TTC549 (cell line): ENCODE results near the gene C17orf50.
"Not testable (repeated sequence)": the region's sequence is repeated elsewhere in the genome, so short reads cannot be mapped to it uniquely, and the experiment has no call there.

ENCODE experiments used
- FAIRE-seq: peaks from 2 replicates; lab custom pipeline; 2012; peaks lifted over from hg19 to GRCh38; lab: Jason Lieb, UNC

The C17orf50 gene

DNA sequence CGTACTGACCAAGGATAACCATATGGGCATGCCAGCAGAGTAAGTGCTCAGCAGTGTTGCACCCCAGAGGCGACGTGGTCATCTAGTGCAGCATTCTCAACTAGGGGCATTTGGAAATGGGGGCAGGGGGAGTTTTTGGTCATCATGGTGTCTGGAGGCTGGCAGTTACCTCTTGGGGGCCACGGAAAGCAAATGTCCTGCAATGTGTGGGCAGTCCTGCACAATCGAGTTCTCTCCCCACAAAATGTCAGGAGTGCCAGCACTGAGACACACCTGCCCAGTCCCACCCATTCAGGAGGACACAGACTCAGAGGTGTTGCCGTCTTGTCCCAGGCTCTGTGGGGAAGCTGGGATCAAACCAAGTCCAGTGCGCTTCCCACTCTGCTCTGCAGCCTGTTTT, 26.3 kb upstream of the C17orf50 start:
- FAIRE-seq = no peak

DNA sequence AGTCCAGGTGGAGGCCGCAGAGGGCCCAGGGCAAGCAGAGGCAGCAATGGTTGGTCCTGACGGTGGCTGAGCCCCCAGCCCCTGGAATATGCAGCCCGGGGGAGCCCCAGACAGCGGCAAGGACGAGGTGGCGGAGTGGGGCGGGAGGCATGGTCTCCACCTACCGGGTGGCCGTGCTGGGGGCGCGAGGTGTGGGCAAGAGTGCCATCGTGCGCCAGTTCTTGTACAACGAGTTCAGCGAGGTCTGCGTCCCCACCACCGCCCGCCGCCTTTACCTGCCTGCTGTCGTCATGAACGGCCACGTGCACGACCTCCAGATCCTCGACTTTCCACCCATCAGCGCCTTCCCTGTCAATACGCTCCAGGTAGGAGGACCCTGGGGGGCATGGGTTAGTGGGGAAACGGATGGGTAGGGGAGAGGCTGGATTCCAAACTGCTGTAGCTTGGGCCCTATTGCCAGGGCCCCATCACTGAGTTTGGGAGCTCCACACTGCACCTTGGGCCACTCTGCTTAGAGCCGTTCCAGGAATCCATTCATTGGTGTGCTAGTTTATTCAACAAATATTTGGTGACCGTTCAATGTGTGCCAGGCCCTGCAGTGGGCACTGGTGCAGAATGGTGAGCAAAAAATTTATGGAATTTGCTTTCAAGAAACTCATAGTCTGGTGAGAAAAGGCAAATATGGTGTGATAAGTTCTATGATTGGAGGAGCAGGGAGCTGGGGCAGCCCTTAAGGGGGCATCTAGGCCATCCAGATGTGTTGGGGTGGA, 25.5 kb upstream of the C17orf50 start:
- no peak for FAIRE-seq

DNA sequence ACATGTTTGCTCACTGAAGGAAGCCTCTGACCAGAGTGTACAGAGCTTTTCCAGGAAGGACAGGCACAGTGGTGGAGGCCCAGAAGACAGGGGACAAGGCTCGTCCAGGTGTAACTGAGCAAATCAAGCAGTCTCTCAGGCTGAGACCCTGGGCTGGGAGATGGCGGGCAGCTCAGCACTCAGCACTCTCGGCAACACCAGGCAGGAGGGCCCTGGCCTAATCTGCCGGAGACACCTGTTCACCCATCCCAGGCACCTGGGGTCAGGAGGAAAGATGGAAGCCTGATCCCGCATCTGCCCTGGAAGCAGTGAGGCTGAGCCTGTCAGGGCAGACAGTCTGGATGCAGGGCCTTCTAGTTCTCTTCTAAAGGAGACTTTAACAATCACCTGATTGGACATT, 24.5 kb upstream of the C17orf50 start:
- FAIRE-seq = no peak

DNA sequence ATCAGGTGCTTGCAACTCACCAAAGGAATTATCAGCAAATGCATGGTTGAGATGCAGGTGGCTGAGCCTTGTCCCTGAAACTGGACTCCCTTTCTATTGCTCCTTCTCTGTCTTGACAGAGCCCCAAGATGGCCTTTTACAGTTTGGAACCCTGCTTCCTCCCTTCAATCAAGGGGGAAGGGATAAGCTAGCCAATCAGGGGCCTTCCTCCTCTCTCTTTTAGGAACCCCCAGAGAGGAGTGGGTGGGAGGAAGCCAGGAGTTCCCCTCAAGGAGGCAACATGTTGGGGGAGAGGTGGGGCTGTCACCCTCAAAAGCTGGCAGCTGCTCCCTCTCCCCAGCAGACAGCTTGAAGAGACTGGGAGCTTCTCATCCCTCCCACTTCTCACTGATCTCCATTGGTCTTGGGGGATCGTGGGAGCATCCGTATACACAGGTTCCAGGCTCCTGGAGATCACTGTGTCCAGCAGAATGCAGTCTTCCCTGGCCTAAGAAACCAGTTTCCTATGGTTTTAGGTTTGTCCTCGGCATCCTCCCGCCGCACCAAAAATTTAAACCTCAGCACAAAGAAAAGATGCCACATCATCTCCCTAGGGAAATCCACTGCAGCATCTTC, 22.1 kb upstream of the C17orf50 start:
- FAIRE-seq = no peak

DNA sequence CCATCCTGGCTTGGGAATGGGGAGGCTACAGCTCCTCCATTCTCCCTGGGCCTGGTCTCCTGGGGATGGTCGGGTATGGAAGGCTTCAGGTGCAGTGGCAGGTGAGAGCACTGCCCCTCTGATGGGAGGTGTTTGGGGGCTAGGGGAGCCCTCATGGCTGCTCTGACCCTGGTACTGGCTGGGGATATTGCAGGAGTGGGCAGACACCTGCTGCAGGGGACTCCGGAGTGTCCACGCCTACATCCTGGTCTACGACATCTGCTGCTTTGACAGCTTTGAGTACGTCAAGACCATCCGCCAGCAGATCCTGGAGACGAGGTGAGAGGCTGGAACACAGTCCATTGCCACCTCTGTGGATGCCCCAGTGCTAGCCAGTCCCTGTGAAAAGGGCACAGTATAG, 20.5 kb upstream of the C17orf50 start:
- FAIRE-seq = no peak

DNA sequence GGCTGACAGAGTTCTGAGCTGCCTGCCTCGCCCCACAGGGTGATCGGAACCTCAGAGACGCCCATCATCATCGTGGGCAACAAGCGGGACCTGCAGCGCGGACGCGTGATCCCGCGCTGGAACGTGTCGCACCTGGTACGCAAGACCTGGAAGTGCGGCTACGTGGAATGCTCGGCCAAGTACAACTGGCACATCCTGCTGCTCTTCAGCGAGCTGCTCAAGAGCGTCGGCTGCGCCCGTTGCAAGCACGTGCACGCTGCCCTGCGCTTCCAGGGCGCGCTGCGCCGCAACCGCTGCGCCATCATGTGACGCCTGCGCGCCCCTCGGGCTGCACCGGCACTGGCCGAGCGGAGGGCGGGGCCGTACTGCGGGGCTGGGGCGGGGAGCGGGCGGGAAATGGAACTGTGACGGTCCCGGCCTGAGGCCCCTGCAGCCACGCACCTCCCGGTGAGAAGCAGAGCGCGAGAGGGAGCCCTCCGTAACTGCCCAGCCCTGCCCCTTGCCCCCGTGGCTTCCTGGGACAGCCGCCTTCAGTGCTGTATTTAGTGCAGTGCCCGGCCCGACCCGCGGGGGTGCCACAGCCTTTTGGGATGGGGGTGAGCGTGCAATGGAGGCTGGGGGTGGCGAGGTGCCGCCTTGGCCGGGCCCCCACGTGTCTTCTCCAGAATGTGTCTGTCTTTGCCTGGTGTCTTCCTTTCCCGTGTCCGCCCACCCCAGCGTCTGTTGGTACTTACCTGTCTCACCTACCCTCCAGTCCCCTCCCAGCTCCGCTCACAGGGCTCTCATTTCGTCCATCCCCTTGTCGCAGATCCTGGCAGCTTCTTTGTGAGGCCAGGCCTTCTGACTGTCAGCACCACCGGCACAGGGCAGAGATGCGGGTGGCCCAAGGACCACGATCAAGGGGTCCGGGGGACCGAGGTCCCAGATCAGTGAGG, 19.4 kb upstream of the C17orf50 start:
- FAIRE-seq = no peak

DNA sequence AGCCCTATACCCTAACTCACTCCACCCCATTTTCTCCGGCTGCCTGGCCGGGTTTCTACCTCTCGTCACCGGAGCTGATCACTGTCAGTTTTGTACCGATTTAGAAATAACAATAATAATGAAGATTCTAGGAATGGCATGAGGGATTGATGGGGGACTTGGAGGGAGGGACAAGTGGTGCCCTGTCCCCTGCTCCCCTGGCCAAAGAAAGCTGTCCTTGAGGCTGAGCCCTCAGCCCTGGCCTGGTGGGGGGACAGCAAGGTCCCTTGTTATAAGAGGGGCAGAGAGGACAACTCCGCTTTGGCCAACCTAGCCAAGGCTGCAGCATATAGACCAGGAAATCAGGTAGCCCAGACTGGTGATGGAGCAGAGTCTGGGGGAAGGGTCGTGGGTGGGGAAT, 18.2 kb upstream of the C17orf50 start:
- FAIRE-seq = no peak

DNA sequence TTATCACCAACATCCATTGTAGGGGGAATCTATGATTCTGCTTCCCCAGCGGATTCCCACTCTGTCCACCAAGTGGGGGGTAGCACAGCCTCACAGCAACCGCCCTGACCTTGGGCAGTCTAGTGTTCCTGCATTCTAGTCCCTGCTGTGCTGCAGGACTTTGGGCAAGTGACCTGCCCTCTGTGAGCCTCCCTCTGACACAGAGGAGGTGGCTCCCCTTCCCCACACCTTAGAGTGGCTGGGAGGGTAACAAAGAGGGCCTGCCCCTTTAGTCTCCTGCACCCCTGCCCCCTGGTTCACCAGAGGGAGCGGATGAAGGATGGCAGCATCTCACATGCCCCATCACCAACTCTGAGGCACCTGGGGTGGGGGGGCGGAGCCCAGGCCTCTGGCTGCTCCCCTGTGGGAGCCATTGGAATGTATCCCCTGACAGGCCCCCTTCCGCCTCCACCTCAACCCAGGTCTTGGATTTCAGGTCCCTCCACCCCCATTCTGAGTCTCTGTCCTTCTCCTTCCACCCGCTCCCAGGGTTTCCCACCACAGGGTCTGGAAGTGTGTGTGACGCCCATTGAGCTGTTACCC, 17.7 kb upstream of the C17orf50 start:
- FAIRE-seq = no peak

DNA sequence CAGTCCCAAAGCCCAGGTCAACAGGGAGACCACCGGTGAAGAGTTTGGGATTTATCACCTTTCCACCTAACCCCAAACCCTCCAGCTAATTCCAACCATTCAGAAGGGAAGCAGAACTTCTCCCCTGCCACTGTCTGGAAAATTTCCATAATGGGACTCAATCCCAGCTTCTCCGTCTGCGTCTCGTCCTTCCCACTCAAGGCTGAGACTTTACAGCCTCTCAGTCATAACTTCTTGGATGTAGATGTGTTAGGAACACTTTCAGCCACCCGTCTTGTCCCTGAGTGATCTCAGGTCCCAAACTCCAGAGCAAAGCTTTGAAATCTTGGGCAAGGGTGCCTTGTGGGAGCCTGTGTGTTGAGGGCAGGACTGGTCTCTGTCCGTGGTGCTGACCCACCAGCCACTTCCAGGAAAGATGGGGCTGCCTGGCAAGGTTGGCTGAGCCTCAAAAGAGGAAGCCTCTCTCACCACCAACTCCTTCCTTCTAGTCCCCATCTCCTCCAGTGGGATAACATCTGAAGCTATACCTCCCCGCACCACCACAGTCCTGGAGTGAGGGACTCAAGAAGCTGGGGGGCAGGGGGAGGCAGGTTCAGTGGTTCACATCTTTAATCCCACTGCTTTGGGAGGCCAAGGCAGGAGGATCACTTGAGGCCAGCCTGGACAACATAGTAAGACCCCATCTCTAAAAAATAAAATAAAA, 16.9 kb upstream of the C17orf50 start:
- FAIRE-seq = no peak

DNA sequence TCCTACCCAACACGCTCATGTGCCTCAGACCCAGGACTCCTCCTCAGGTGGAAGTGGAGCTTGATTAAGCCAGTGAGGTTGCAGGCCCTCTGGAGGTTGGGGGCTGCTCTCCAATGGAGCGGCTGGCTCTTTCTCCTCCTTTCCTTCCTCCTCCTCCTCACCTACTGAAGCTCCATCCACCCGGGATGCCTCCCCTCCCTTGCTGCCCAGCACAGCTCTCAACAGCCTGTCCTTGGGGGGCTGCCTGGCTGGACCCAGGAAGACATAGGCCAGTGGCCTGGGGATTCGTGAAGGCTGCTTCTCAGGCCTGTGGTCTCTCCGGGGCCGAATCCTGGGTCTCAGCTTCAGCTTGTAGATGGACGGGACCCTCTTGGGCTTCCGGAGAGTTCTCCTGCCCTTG, 15.9 kb upstream of the C17orf50 start:
- FAIRE-seq = no peak

DNA sequence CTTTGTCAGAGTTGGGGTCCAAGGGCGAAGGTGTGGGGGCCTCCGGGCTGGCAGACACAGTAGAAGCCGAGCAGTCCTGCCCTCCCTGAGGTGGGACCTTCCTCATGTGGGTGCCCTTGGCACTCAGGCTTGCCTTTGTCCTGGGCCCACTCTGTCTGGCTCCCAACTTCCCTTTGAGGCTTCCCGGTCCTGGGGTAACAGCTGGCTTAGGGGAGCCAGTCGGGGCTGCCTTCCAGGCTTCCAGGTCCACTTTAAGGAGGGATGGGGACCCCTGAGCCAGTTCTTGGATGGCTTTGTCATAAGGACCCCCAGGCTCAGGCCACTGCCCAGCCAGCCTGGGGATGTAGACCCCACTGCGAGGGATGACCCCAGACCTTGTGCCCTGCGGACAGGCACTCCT, 15.4 kb upstream of the C17orf50 start:
- no peak for FAIRE-seq

DNA sequence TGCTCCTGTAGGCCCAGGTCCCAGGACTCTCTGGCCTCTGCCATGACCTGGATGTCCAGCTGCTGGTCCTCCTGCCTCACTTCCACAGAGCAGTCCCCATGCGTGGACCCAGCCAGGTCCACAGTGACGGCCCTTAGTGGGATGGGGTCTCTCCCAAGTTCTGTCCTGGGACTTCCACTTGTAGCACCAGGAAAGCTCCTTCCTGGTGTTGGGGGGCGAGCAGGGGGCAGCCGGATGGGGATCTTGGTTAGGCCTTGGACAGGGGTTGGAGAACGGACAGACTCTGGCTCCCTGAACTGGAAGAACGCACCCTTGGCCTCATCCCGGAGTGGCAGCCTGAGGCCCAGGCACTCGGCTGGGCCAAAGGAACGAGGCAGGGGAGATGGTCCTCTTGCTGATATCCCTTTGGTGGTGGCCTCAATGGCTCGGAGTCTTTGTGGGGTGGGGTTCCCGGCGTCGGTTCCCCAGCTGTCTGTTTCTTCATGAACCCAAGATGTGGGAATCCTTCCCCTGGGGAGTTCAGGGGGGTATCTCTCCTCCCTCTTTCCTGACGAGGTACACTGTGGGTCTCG, 14.9 kb upstream of the C17orf50 start:
- FAIRE-seq = no peak

DNA sequence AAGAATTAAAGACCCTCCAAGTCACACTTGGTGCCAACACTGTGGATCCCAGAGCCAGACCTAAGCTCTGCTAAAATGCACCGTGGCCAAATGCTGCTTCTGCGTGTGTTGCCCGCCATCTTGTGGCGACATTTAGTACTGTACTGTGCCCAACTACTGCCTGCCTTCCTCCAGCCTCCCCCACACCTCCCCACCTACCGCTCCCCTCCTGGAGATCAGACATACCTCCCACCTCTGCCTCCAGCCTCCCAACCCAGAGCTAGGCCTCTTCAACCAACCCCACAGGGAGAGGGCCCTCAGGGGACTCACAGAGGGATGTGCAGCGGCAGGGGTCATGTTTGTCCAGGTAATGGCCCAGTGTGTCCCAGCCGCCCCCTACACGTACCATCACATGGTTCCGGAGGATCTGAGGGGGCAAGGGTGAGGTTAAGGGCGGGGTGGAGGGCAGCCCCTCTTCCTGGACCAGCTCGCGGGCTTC, 13.1 kb upstream of the C17orf50 start:
- FAIRE-seq = no peak

DNA sequence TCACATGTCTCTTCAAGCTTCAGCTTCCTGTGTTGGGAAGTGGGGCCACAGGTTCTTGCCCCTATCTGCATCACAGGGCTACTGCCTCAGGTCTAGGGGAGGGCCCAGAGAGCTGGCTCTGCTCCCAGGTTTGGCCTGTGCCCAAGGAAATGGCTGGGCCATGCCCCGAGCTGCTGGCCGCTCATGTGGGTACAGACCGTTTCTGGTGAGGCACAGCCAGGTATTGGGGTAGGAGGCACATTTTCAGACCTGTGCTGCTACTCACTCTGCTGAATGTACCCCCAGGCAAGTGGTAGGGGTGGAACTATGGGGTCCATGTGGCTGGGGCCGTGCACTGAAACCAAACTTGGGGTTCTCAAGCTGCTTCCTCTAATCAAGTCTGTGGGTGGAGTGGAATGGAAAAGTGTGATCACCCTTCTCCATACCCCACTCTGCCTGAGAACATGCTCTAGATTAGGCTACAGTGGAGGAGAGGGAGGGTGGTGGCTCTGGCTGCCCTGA, 12.3 kb upstream of the C17orf50 start:
- no peak for FAIRE-seq

DNA sequence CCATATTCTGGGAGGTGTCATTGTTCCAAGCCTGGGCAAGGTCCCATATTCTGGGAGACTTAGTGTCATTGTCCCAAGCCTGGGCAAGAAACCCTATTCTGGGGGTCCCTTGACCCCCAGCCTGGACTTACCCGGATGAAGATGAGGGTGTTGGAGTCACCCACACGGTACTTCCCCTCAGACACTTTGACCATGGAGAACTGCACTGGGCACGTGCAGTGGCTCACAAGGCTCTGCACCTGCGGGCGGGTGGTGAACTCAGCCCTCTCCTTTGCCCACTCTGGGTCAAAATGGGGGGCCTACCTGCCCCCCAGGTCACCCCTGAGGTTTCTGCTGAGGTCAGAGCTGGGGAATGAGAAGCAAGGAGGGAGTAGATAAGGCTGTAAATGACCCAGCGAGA, 11.7 kb upstream of the C17orf50 start:
- no peak for FAIRE-seq

DNA sequence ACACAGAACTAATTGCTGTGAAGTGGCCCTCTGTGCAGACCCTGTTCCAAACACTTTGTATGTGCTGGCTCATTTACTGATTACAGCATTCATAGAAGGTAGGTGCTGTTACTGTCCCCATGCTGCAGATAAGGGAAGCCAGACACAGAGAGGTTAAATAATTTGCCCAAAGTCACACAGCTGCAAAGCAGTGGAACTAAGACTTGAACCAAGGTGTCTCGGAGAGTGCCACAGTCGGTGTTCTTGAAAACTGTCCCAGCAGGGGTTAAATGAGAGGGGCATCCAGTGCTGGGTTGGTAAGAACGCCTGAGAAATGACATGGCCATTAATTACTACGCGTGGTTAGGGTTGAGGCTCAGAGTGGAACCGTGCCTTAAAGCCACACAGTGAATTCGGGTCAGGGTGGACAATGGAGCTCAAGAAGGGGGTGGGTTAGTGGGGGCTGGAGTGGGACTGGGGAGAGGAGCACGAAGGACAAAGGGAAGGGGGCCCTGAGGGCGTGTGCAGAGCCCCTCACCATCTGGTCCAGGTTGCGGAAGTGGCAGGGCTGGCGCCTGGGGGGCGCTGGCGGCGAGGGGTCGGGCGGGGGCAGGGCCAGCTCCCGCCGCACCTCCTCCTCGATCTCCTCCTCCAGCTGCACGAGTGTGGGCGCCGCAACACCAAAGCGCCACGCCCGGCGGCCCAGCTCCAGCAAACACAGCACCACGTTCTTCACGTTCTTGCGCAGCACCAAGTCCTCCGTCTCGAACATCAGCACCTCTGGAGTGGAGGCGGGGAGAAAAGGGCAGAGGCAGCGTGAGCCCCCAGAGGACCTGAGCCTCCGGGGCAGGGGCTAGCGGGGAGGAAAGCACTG, 10.9 kb upstream of the C17orf50 start:
- no peak for FAIRE-seq

DNA sequence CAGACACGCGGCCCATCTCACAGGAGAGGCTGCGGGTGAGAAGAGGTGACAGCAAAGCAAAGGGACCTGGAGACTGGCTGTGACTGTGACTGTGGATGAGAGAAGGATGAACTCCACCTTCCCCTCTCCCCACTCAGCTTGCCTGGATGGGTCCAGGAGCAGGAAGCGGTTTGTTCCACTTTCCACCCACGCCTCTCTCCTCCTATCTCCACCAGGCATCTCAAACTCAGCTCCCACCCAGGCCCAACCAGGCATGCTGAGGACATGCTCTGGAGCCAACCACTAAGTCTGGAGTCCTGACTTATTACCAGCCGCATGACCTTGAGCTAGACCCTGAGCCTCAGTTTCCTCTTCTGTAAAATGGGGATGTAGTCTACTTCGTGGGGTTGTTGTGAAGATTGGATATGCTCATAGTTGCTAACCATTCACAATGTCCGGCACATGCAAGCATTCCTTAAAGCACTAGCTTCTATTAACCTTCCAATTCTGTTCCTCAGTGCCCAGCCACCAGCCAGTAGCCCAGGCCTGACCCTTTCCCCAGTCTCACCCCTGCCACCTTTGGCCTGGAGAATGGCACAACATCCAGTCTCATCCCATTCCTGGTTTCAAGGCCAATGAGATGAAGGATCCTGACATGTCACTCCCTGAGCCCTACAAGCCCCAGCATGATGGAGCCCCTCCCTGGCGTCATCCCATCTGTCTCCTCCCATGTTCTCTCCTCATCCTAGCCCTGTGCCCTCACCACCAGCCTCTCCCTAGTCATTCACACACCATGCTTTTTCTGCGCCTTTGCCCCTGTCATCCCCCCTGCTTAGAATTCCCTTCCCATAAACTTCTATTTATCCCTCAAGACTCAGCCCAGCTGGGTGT, 9.9 kb upstream of the C17orf50 start:
- no peak for FAIRE-seq

DNA sequence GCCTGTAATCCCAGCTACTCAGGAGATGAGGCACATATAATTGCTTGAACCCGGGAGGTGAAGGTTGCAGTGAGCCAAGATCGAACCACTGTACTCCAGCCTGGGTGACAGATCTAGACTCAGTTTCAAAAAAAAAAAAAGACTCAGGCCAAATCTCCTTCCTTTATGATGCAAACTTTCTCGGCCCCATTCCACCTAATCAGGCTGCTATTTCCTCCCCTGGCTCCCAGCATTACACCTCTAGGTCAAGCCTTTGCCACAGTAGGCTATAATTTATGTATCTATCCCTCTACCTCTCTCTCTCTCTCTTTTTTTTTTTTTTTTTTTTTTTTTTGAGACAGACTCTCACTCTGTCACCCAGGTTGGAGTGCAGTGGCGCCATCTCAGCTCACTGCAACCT, 9.1 kb upstream of the C17orf50 start:
- FAIRE-seq = not testable (repeated sequence)

DNA sequence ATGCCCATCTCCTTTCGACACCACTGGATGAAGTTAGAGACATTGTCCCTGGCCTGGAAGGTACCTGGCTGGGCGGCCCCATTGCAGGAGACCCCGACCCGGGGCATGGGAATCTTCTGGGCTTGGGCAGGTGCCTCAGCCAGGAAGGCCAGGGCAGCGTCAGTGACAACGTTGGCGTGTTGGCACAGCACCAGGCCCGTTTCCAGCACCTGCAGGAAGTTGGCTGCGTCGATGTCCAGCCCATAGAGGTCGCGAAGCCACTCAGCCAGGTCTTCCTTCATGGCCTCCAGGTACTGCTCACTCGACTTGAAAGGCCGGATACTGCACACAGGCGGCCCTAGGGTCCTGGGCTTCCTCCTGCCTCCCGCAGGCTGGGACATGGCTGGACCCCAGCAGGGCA, 8.2 kb upstream of the C17orf50 start:
- no peak for FAIRE-seq
